Activated naive CD4-positive, alpha-beta T cell treated with anti-CD3 and anti-CD28 coated beads, Interleukin-2, amount 10 ng/mL, durations not matched to agents 7 days and 5 days (primary cell): ENCODE data around the gene TRAPPC6A.

Experiments used
- CTCF ChIA-PET: fragments of 350-600 bp; sonication (Branson Sonifier 250); formaldehyde crosslinking; loops from one replicate; lab custom pipeline; 2021; ENCODE audit warnings: antibody characterized with exemption; lab: Charles Lee
- DNase-seq: peaks from one replicate; pipeline ENCODE4 v3.0.0-alpha.2; 2020
- H3K27ac Mint-ChIP-seq: one replicate; pipeline ENCODE4 v1.8.0; 2021; ENCODE audit warnings: mild to moderate bottlenecking, moderate library complexity, mixed read lengths
- H3K27me3 Mint-ChIP-seq: one replicate; pipeline ENCODE4 v1.8.0; 2021; ENCODE audit warnings: mild to moderate bottlenecking, mixed read lengths
- H3K36me3 Mint-ChIP-seq: one replicate; pipeline ENCODE4 v1.8.0; 2021; ENCODE audit warnings: mixed read lengths
- H3K4me1 Mint-ChIP-seq: one replicate; pipeline ENCODE4 v1.8.0; 2021; ENCODE audit warnings: mixed read lengths
- H3K4me3 Mint-ChIP-seq: one replicate; pipeline ENCODE4 v1.8.0; 2021; ENCODE audit warnings: mild to moderate bottlenecking, moderate library complexity, mixed read lengths
- H3K9me3 Mint-ChIP-seq: one replicate; pipeline ENCODE4 v1.8.0; 2021; ENCODE audit warnings: mixed read lengths

Gene TRAPPC6A

GRCh38 chr19:45144431-45145269 lies 33.4 kb downstream of the TRAPPC6A start:
- Mint-ChIP-seq H3K4me1 (peaks cover 7% of the 10 kb centered on the region), H3K36me3 (peaks cover 11% of the 10 kb centered on the region), H3K4me3 (no peak overlapping the region), H3K27me3 (peaks cover 5% of the 10 kb centered on the region), H3K9me3 (no peaks in the 10 kb centered on the region), H3K27ac (no peak overlapping the region)
- no peak for DNase-seq
- CTCF ChIA-PET, result interaction anchor here (1.2 to 1.8 kb wide), 2 partner anchors 13 to 18 kb away, joined by 3 to 4 read pairs; no protein-coding TSS in a partner anchor

- H3K9me3 Mint-ChIP-seq, result no peaks in the 10 kb centered on the region
- H3K27me3 Mint-ChIP-seq, result no peaks in the 10 kb centered on the region
- H3K4me1 Mint-ChIP-seq, result no peaks in the 10 kb centered on the region
- no peak overlapping the region for H3K4me3 Mint-ChIP-seq
- CTCF ChIA-PET, result no interaction called here
- peak overlapping the region; percentile 9 for H3K27ac Mint-ChIP-seq
- DNase-seq, result no peak
- H3K36me3 Mint-ChIP-seq, result peaks cover 11% of the 10 kb centered on the region
These were observed 35.3 kb downstream of the TRAPPC6A start for GRCh38 chr19:45142726-45143110.

- H3K36me3 Mint-ChIP-seq, result peaks cover 11% of the 10 kb centered on the region
- H3K27ac Mint-ChIP-seq, result no peak overlapping the region
- H3K4me1 Mint-ChIP-seq, result no peaks in the 10 kb centered on the region
- CTCF ChIA-PET, result no interaction called here
- H3K4me3 Mint-ChIP-seq, result no peak overlapping the region
- DNase-seq, result no peak
- no peaks in the 10 kb centered on the region for H3K9me3 Mint-ChIP-seq
- H3K27me3 Mint-ChIP-seq, result no peaks in the 10 kb centered on the region
These were observed 35.9 kb downstream of the TRAPPC6A start for GRCh38 chr19:45142016-45142725.

- H3K4me3 Mint-ChIP-seq, result no peak overlapping the region
- peaks cover 11% of the 10 kb centered on the region for H3K36me3 Mint-ChIP-seq
- DNase-seq, result no peak
- no peak overlapping the region for H3K27ac Mint-ChIP-seq
- CTCF ChIA-PET, result no interaction called here
- H3K4me1 Mint-ChIP-seq, result no peaks in the 10 kb centered on the region
- no peaks in the 10 kb centered on the region for H3K27me3 Mint-ChIP-seq
- no peaks in the 10 kb centered on the region for H3K9me3 Mint-ChIP-seq
These were observed 36.7 kb downstream of the TRAPPC6A start for GRCh38 chr19:45141203-45141900.

GRCh38 chr19:45140533-45140932 lies 37.5 kb downstream of the TRAPPC6A start:
- DNase-seq, result no peak
- no peaks in the 10 kb centered on the region for H3K27me3 Mint-ChIP-seq
- no peaks in the 10 kb centered on the region for H3K9me3 Mint-ChIP-seq
- CTCF ChIA-PET, result no interaction called here
- no peak overlapping the region for H3K27ac Mint-ChIP-seq
- H3K4me1 Mint-ChIP-seq, result no peaks in the 10 kb centered on the region
- peaks cover 11% of the 10 kb centered on the region for H3K36me3 Mint-ChIP-seq
- no peak overlapping the region for H3K4me3 Mint-ChIP-seq

GRCh38 chr19:45140144-45140503 lies 37.9 kb downstream of the TRAPPC6A start:
- DNase-seq, result no peak
- no peaks in the 10 kb centered on the region for H3K9me3 Mint-ChIP-seq
- CTCF ChIA-PET, result no interaction called here

GRCh38 chr19:45139286-45140143 lies 38.5 kb downstream of the TRAPPC6A start:
- DNase-seq, result no peak
- Mint-ChIP-seq H3K9me3 (no peaks in the 10 kb centered on the region), H3K4me1 (no peaks in the 10 kb centered on the region), H3K4me3 (no peak overlapping the region), H3K27me3 (no peaks in the 10 kb centered on the region), H3K36me3 (peaks cover 11% of the 10 kb centered on the region), H3K27ac (no peak overlapping the region)
- CTCF ChIA-PET, result no interaction called here

More at GRCh38 chr19:45140144-45140503, 37.9 kb downstream of the TRAPPC6A start:
- H3K4me1 Mint-ChIP-seq, result no peaks in the 10 kb centered on the region
- H3K27ac Mint-ChIP-seq, result no peak overlapping the region
- H3K27me3 Mint-ChIP-seq, result no peaks in the 10 kb centered on the region
- H3K4me3 Mint-ChIP-seq, result no peak overlapping the region
- peaks cover 11% of the 10 kb centered on the region for H3K36me3 Mint-ChIP-seq

- peaks cover 9% of the 10 kb centered on the region for H3K36me3 Mint-ChIP-seq
- H3K27ac Mint-ChIP-seq, result peak overlapping the region; percentile 47
- H3K27me3 Mint-ChIP-seq, result no peaks in the 10 kb centered on the region
- no peak overlapping the region for H3K4me3 Mint-ChIP-seq
- DNase-seq, result no peak
- no peaks in the 10 kb centered on the region for H3K9me3 Mint-ChIP-seq
- CTCF ChIA-PET, result no interaction called here
- H3K4me1 Mint-ChIP-seq, result no peaks in the 10 kb centered on the region
These were observed 39.7 kb downstream of the TRAPPC6A start for GRCh38 chr19:45138303-45138751.

- no peak overlapping the region for H3K4me3 Mint-ChIP-seq
- H3K9me3 Mint-ChIP-seq, result no peaks in the 10 kb centered on the region
- H3K27me3 Mint-ChIP-seq, result no peaks in the 10 kb centered on the region
- no peak for DNase-seq
- H3K4me1 Mint-ChIP-seq, result no peaks in the 10 kb centered on the region
- CTCF ChIA-PET, result interaction anchor here (0.7 to 2.5 kb wide), 3 partner anchors 12 to 78 kb away, joined by 3 to 12 read pairs (median 5); no protein-coding TSS in a partner anchor
- H3K36me3 Mint-ChIP-seq, result peaks cover 1% of the 10 kb centered on the region
- peak overlapping the region; percentile 13 for H3K27ac Mint-ChIP-seq
These were observed 40.8 kb downstream of the TRAPPC6A start for GRCh38 chr19:45137179-45137761.

GRCh38 chr19:45136507-45137178 lies 41.4 kb downstream of the TRAPPC6A start:
- Mint-ChIP-seq H3K4me1 (no peaks in the 10 kb centered on the region), H3K36me3 (peaks cover 1% of the 10 kb centered on the region), H3K9me3 (no peaks in the 10 kb centered on the region), H3K27me3 (no peaks in the 10 kb centered on the region), H3K27ac (no peak overlapping the region), H3K4me3 (no peak overlapping the region)
- DNase-seq, result no peak
- CTCF ChIA-PET, result interaction anchor here (0.7 to 2.5 kb wide), 3 partner anchors 11 to 77 kb away, joined by 3 to 12 read pairs (median 5); no protein-coding TSS in a partner anchor

- no peak overlapping the region for H3K27ac Mint-ChIP-seq
- DNase-seq, result no peak
- H3K4me1 Mint-ChIP-seq, result no peaks in the 10 kb centered on the region
- H3K27me3 Mint-ChIP-seq, result no peaks in the 10 kb centered on the region
- H3K36me3 Mint-ChIP-seq, result no peaks in the 10 kb centered on the region
- H3K9me3 Mint-ChIP-seq, result no peaks in the 10 kb centered on the region
- no peak overlapping the region for H3K4me3 Mint-ChIP-seq
- CTCF ChIA-PET, result interaction anchor here (2.0 to 2.5 kb wide), 2 partner anchors 10 to 76 kb away, joined by 5 to 12 read pairs; no protein-coding TSS in a partner anchor
These were observed 42.7 kb downstream of the TRAPPC6A start for GRCh38 chr19:45135176-45135885.

- Mint-ChIP-seq H3K27ac (no peak overlapping the region), H3K4me1 (no peaks in the 10 kb centered on the region), H3K9me3 (no peaks in the 10 kb centered on the region), H3K36me3 (no peaks in the 10 kb centered on the region), H3K27me3 (no peaks in the 10 kb centered on the region), H3K4me3 (no peak overlapping the region)
- DNase-seq, result no peak
- CTCF ChIA-PET, result no interaction called here
These were observed 44.4 kb downstream of the TRAPPC6A start for GRCh38 chr19:45133661-45134060.
